HG03064 (cell line): ENCODE data around the gene SIGLEC9.
"Not testable (repeated sequence)": the region's sequence is repeated elsewhere in the genome, so short reads cannot be mapped to it uniquely, and the experiment has no call there.

Experiments used
- ATAC-seq: cut with Tn5 transposase; IDR thresholded peaks from one replicate; pipeline ENCODE4 v1.9.1; 2021; ENCODE audit warnings: low read depth; ENCODE audit not compliant: unreplicated experiment

Gene SIGLEC9

DNA sequence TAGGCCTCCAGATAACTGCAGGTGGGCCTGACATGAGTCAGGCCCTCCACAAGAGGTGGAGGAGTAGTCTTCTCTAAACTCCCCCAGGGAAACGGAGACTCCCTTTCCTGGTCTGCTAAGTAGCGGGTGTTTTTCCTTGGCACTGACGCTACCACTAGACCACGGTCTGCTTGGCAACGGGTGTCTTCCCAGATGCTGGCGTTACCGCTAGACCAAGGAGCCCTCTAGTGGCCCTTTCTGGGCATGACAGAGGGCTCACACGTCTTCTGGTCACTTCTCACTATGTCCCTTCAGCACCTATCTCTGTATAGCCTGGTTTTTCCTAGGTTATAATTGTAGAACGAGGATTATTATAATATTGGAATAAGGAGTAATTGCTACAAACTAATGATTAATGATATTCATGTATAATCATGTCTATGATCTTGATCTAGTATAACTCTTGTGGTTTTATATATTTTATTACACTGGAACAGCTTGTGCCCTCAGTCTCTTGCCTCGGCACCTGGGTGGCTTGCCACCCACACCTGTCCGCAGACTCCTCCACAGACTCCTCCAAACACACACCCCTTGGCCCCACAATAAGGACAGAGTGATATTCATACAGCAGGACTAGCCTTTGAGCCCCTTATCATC is 44.7 kb downstream of the SIGLEC9 start:
- not testable (repeated sequence) for ATAC-seq

DNA sequence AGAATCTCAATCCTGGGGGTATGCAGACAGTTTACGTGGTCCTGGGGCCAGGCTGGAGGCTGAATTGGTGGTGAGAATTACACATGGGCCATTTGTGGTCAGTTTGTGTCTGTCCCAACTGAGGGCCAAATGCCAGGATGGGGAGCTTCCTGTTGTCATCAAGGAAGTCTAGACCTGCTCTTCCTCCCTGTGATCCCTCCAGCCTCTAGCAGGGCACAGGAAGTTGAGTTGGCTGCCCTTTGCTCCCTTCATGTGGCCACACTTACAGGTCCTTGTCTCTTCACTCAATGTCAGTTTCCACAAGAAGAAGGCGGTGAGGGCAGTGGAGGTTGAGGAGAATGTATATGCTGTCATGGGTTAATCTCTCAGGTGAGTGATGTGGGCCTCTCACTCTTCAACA is 47.5 kb downstream of the SIGLEC9 start:
- ATAC-seq, result no peak

DNA sequence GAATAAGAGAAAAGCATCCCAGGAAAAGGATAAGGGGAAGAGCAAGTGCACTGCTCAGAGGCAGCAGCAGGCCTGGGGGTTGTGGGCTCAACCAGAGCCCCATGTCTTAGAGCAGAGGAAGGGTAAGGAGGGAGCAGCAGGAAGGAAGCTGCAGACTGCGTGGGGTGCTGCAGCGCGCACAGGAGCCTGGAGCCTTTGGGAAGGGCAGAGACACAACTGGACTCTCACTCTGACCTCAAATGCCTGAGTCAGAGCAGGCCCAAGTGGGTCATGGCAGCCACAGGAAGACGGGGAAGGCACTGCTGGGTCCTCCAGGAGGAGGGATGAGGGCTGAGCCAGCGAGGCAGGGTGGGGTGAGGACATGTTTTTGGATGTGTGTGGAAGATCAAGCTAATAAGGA is 49.0 kb downstream of the SIGLEC9 start:
- ATAC-seq, result no peak

DNA sequence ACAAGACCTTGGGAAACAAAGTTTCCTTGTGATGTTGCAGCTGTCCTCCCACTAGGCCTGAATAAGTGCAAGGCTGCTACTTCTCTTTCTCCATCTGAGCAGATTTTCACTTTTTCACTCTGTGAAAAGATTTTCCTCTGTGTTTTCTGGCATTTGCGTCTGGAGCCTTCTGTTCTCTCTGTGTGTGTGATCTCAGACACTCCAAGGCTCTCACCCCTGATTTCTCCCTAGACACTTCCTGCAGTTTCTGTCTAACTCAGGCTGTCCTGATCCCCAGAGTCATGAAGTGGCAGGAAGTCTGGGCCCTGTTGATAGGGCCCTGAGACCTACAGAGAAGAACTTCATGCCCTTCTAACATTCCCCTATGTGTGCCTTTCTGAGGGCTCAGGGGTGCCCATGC is 54.5 kb downstream of the SIGLEC9 start:
- ATAC-seq, result no peak
